ENCODE measurements around the gene RRAGC.

RRAGC gene

GRCh38 chr1:38820860-38821259, 38.7 kb downstream of the RRAGC start:
- H4K91ac ChIP-seq (ENCODE audit: low read length), result no peak overlapping the region
- H3K4me1 ChIP-seq (ENCODE audit: control insufficient read depth, insufficient read depth, low read depth, low read length), result peaks cover 10% of the 10 kb centered on the region
- H3K27me3 ChIP-seq (ENCODE audit: control insufficient read depth in 1 of 2, insufficient read depth in 1 of 2, low read length in 2 of 2), result peaks cover 79 to 91% of the 10 kb centered on the region in 2 experiments
- no peak overlapping the region for H2BK120ac ChIP-seq (ENCODE audit: low read depth, low read length)
- no peak overlapping the region for H3K23ac ChIP-seq (ENCODE audit: low read length in 2 of 2)
- H3K79me1 ChIP-seq (replicated peaks; ENCODE audit: low read length, poor library complexity, severe bottlenecking), result no peaks in the 10 kb centered on the region
- H2BK12ac ChIP-seq (ENCODE audit: low read length in 2 of 2), result no peak overlapping the region
- no peak overlapping the region for H3K4me3 ChIP-seq (ENCODE audit: insufficient read depth in 1 of 2, low read depth in 1 of 2, low read length in 2 of 2)
- H3K9me3 ChIP-seq (ENCODE audit: control insufficient read depth, low read length), result peaks cover 7% of the 10 kb centered on the region
- no peak overlapping the region for H2AFZ ChIP-seq (ENCODE audit: low read depth, low read length)
- no peak overlapping the region for H3K4me2 ChIP-seq (ENCODE audit: low read length, poor library complexity, severe bottlenecking)
- DNase-seq, result no peak
- H2BK5ac ChIP-seq (ENCODE audit: low read depth, low read length, poor library complexity, severe bottlenecking), result no peak overlapping the region
- WGBS, result 78% methylated on average over 1 of the region's 1 CpG
- H3K9ac ChIP-seq (ENCODE audit: low read length), result no peak overlapping the region
- no peak overlapping the region for H2AK5ac ChIP-seq (ENCODE audit: low read length, severe bottlenecking)
- no peak overlapping the region for H2BK15ac ChIP-seq (ENCODE audit: low read depth, poor library complexity, severe bottlenecking)
- no peak overlapping the region for H3K27ac ChIP-seq (ENCODE audit: low read length, poor library complexity, severe bottlenecking)
- no peak overlapping the region for H3K18ac ChIP-seq (ENCODE audit: low read depth in 1 of 2, low read length in 2 of 2)
- no peak overlapping the region for H3K14ac ChIP-seq (ENCODE audit: low read length in 2 of 2)
- H4K8ac ChIP-seq (ENCODE audit: low read length), result no peak overlapping the region
- H3K36me3 ChIP-seq (ENCODE audit: control insufficient read depth in 1 of 2, insufficient read depth in 2 of 2, low read depth in 1 of 2, low read length in 2 of 2), result no peaks in the 10 kb centered on the region
- no peak overlapping the region for H3K4ac ChIP-seq (ENCODE audit: low read depth in 1 of 2, low read length in 2 of 2)

DNA sequence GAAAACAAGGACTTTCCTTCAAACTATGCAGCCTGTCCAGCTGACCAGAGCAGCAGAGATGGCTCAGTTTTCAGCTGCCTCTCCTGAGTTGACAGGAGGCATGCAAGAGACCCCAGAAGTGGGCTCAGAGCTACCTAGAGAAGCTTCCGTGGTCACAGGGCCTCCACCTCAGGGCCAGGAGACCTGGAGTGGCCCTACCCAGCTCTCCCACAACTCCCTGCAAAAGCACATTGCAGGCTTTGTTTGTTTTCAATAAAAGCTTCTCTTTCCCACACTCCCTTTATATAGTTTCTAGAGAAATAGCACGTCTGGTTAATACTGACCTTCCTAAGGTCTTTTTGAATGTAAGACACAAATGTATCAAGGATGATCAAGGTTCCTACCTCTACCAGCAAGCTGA, 40.1 kb downstream of the RRAGC start:
- Histone ChIP-seq H3K4ac (ENCODE audit: low read depth in 1 of 2, low read length in 2 of 2) (no peak overlapping the region), H2BK15ac (ENCODE audit: low read depth, poor library complexity, severe bottlenecking) (no peak overlapping the region), H3K4me2 (ENCODE audit: low read length, poor library complexity, severe bottlenecking) (no peak overlapping the region), H3K9me3 (ENCODE audit: control insufficient read depth, low read length) (peaks cover 7% of the 10 kb centered on the region), H3K9ac (ENCODE audit: low read length) (no peak overlapping the region), H3K14ac (ENCODE audit: low read length in 2 of 2) (no peak overlapping the region), H3K18ac (ENCODE audit: low read depth in 1 of 2, low read length in 2 of 2) (no peak overlapping the region), H4K91ac (ENCODE audit: low read length) (no peak overlapping the region), H3K4me1 (ENCODE audit: control insufficient read depth, insufficient read depth, low read depth, low read length) (peaks cover 10% of the 10 kb centered on the region), H4K8ac (ENCODE audit: low read length) (no peak overlapping the region), H2BK12ac (ENCODE audit: low read length in 2 of 2) (no peak overlapping the region), H2BK120ac (ENCODE audit: low read depth, low read length) (no peak overlapping the region), H2AFZ (ENCODE audit: low read depth, low read length) (no peak overlapping the region), H2BK5ac (ENCODE audit: low read depth, low read length, poor library complexity, severe bottlenecking) (no peak overlapping the region), H3K4me3 (ENCODE audit: insufficient read depth in 1 of 2, low read depth in 1 of 2, low read length in 2 of 2) (no peak overlapping the region), H3K79me1 (replicated peaks; ENCODE audit: low read length, poor library complexity, severe bottlenecking) (no peaks in the 10 kb centered on the region), H3K27me3 (ENCODE audit: control insufficient read depth in 1 of 2, insufficient read depth in 1 of 2, low read length in 2 of 2) (peaks cover 75 to 91% of the 10 kb centered on the region in 2 experiments), H3K36me3 (ENCODE audit: control insufficient read depth in 1 of 2, insufficient read depth in 2 of 2, low read depth in 1 of 2, low read length in 2 of 2) (no peaks in the 10 kb centered on the region), H3K23ac (ENCODE audit: low read length in 2 of 2) (no peak overlapping the region), H2AK5ac (ENCODE audit: low read length, severe bottlenecking) (no peak overlapping the region), H3K27ac (ENCODE audit: low read length, poor library complexity, severe bottlenecking) (no peak overlapping the region)
- no peak for DNase-seq
- WGBS, result 75% methylated on average over 1 of the region's 2 CpGs

DNA sequence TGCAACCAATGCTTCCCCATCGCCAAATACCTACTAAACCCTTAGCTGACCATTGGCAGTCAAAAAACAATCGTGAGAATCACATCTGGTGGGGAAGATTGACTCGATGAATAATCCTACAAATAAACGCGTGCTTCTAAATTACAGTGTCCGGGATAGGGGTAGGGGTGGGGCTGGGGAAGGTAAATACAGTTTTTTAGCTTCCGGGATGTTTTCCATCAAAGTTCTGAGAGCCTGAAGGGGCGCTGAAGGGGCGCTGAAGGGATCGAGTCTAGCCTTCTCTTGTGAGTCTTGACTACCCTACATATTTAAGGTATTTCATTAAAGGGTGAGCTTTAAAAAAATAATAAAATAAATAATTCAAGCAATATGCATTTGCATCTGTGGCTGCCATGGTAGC, 40.5 kb downstream of the RRAGC start:
- H2BK120ac ChIP-seq (ENCODE audit: low read depth, low read length), result no peak overlapping the region
- no peak overlapping the region for H3K4me2 ChIP-seq (ENCODE audit: low read length, poor library complexity, severe bottlenecking)
- H3K4me3 ChIP-seq (ENCODE audit: insufficient read depth in 1 of 2, low read depth in 1 of 2, low read length in 2 of 2), result no peak overlapping the region
- no peak overlapping the region for H2AK5ac ChIP-seq (ENCODE audit: low read length, severe bottlenecking)
- H4K8ac ChIP-seq (ENCODE audit: low read length), result no peak overlapping the region
- 4% methylated on average over 4 of the region's 10 CpGs for WGBS
- DNase-seq, result no peak
- H3K18ac ChIP-seq (ENCODE audit: low read depth in 1 of 2, low read length in 2 of 2), result no peak overlapping the region
- no peak overlapping the region for H3K4ac ChIP-seq (ENCODE audit: low read depth in 1 of 2, low read length in 2 of 2)
- H2AFZ ChIP-seq (ENCODE audit: low read depth, low read length), result no peak overlapping the region
- H2BK15ac ChIP-seq (ENCODE audit: low read depth, poor library complexity, severe bottlenecking), result peak overlapping the region; percentile 44
- H4K91ac ChIP-seq (ENCODE audit: low read length), result no peak overlapping the region
- H3K14ac ChIP-seq (ENCODE audit: low read length in 2 of 2), result no peak overlapping the region
- no peak overlapping the region for H2BK12ac ChIP-seq (ENCODE audit: low read length in 2 of 2)
- H3K79me1 ChIP-seq (replicated peaks; ENCODE audit: low read length, poor library complexity, severe bottlenecking), result no peaks in the 10 kb centered on the region
- no peak overlapping the region for H2BK5ac ChIP-seq (ENCODE audit: low read depth, low read length, poor library complexity, severe bottlenecking)
- H3K27me3 ChIP-seq (ENCODE audit: control insufficient read depth in 1 of 2, insufficient read depth in 1 of 2, low read length in 2 of 2), result peaks cover 75 to 91% of the 10 kb centered on the region in 2 experiments
- no peaks in the 10 kb centered on the region for H3K36me3 ChIP-seq (ENCODE audit: control insufficient read depth in 1 of 2, insufficient read depth in 2 of 2, low read depth in 1 of 2, low read length in 2 of 2)
- H3K4me1 ChIP-seq (ENCODE audit: control insufficient read depth, insufficient read depth, low read depth, low read length), result peaks cover 10% of the 10 kb centered on the region
- no peak overlapping the region for H3K27ac ChIP-seq (ENCODE audit: low read length, poor library complexity, severe bottlenecking)
- no peak overlapping the region for H3K9ac ChIP-seq (ENCODE audit: low read length)
- H3K9me3 ChIP-seq (ENCODE audit: control insufficient read depth, low read length), result peaks cover 11% of the 10 kb centered on the region
- H3K23ac ChIP-seq (ENCODE audit: low read length in 2 of 2), result no peak overlapping the region

DNA sequence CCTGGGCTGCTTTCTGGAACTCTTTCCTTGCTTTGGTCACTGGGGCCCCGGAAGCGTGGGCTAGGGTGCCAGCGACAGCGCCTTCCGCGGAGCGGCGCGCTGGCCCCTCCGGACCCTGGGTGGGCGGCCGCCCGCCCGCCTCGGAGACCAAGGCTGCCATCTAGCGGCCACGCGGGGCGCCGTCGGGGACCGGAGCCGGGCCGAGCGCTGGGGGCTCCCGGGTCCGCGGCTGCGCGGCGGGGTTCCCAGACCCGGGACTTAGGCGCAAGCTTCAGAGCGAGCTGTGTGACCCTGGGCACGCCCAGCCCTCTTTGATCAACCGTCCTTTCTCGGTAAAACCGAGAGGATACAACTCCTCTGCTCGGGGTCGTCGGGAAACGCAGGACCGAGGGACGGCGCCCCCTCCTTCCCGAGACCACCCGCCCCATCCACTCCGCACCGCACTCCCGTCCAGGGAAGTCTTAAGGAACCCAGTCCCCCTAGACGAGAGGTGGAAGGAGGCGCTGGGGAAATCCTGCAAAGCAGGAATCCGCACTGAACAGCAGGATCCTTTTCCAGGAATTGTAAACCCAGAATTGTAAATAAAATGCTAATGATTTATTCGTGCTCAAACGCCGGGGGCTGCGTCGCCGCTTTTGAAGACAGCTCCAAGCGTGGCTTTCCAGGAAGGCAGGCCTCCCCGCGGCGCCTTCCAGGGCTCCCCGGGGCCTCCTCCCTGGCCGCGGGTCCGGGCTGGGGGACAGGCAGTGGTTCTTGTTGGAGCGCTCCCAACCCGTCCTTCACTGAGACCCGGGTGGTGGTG, 41.2 kb downstream of the RRAGC start:
- Histone ChIP-seq H2BK15ac (ENCODE audit: low read depth, poor library complexity, severe bottlenecking) (peak overlapping the region; percentile 44), H4K91ac (ENCODE audit: low read length) (no peak overlapping the region), H3K27ac (ENCODE audit: low read length, poor library complexity, severe bottlenecking) (no peak overlapping the region), H3K36me3 (ENCODE audit: control insufficient read depth in 1 of 2, insufficient read depth in 2 of 2, low read depth in 1 of 2, low read length in 2 of 2) (no peaks in the 10 kb centered on the region), H3K4ac (ENCODE audit: low read depth in 1 of 2, low read length in 2 of 2) (no peak overlapping the region), H2BK5ac (ENCODE audit: low read depth, low read length, poor library complexity, severe bottlenecking) (no peak overlapping the region), H2AFZ (ENCODE audit: low read depth, low read length) (peak overlapping the region; percentile 54), H3K18ac (ENCODE audit: low read depth in 1 of 2, low read length in 2 of 2) (peak overlapping the region; percentile 37), H2BK12ac (ENCODE audit: low read length in 2 of 2) (peak overlapping the region; percentile 24 to 60), H3K14ac (ENCODE audit: low read length in 2 of 2) (no peak overlapping the region), H3K79me1 (replicated peaks; ENCODE audit: low read length, poor library complexity, severe bottlenecking) (no peaks in the 10 kb centered on the region), H3K4me3 (ENCODE audit: insufficient read depth in 1 of 2, low read depth in 1 of 2, low read length in 2 of 2) (peak overlapping the region in 1 of 2 experiments; percentile 37), H3K9me3 (ENCODE audit: control insufficient read depth, low read length) (peaks cover 17% of the 10 kb centered on the region), H2AK5ac (ENCODE audit: low read length, severe bottlenecking) (no peak overlapping the region), H3K9ac (ENCODE audit: low read length) (no peak overlapping the region), H3K4me2 (ENCODE audit: low read length, poor library complexity, severe bottlenecking) (peak overlapping the region; percentile 64), H3K23ac (ENCODE audit: low read length in 2 of 2) (no peak overlapping the region), H2BK120ac (ENCODE audit: low read depth, low read length) (peak overlapping the region; percentile 8), H3K27me3 (ENCODE audit: control insufficient read depth in 1 of 2, insufficient read depth in 1 of 2, low read length in 2 of 2) (peaks cover 82 to 97% of the 10 kb centered on the region in 2 experiments), H4K8ac (ENCODE audit: low read length) (peak overlapping the region; percentile 79), H3K4me1 (ENCODE audit: control insufficient read depth, insufficient read depth, low read depth, low read length) (peaks cover 10% of the 10 kb centered on the region)
- 2% methylated on average over 42 of the region's 70 CpGs for WGBS
- DNase-seq, result peak; percentile 31
